H54 (cell line): ENCODE measurements around the gene SLC2A8.
A peak's percentile ranks its signal among the peaks of the same experiment; 100 is the strongest.

Experiments
- DNase-seq: peaks from one replicate; pipeline ENCODE4 v3.0.0; 2011; ENCODE audit warnings: low spot score, mixed read lengths; ENCODE audit not compliant: insufficient read length
- FAIRE-seq: peaks from 3 replicates; lab custom pipeline; 2011; peaks lifted over from hg19 to GRCh38; lab: Jason Lieb, UNC
- POLR2A ChIP-seq: IDR thresholded peaks from 2 replicates; pipeline ENCODE4 v1.6.1; 2011; ENCODE audit warnings: low read depth, mild to moderate bottlenecking, low read length

SLC2A8 gene

DNA sequence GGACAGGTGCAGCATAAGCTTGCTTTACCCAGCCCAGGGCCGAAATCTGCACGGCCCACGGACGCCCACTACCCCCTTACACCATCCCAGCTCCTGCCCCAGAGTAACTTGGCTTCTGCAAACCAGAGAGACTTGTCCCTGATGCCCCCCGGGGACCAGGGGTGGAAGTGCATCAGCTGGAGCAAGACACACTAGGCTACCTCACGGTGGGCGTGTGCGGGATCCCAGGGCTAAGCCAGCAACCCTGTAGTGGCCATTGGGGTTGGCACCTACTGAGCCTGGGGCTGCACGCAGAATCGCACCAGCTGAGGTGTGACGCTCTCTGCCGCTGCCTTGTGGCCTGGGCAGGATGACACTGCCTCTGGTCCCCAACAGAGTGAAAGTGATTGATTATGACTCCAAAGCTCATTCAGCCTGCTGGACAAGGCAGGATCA is 21.1 kb downstream of the SLC2A8 start:
- FAIRE-seq (no peak), DNase-seq (peak; percentile 79)
- no peak for TF ChIP-seq POLR2A

DNA sequence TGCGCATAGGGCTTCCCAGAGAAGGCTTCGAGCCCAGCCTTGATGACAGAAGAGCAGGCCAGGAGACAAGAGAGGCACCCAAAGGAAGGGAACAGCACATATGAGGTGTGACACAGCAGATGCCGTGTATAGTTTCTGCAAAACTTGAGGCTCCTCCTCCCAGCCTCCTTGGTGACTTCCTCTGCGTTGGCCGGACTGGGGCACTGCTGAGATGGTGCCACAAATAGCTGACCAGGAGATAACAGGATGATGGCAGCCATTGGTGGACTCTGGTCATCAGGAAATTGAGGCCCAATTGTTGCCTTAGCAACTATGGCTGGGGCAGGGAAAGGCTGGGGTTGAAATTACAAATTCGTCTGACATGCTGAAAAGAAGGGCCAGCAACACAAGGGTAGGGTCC is 22.4 kb downstream of the SLC2A8 start:
- FAIRE-seq (no peak), DNase-seq (no peak)
- no peak for TF ChIP-seq POLR2A

DNA sequence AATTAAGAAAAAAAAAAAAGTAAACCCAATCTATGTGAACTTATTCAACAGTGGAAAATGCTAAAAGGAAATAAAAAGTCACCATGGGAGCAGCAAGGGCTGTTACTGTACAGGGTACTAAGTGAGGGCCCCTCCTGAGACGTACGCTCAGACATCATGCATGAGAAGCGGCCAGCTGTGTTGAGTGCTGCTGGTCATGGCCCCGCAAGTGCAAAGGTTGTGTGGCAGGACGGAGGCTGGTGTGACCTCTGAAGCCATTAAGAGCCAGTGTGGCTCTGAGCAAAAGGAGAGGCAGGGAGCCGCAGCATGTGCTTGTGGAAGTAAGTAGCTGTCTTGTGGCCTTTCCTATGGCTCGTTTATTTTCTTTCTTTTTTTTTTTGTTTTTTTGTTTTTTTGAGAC is 24.1 kb downstream of the SLC2A8 start:
- DNase-seq (no peak), FAIRE-seq (no peak)
- TF ChIP-seq POLR2A, result no peak

DNA sequence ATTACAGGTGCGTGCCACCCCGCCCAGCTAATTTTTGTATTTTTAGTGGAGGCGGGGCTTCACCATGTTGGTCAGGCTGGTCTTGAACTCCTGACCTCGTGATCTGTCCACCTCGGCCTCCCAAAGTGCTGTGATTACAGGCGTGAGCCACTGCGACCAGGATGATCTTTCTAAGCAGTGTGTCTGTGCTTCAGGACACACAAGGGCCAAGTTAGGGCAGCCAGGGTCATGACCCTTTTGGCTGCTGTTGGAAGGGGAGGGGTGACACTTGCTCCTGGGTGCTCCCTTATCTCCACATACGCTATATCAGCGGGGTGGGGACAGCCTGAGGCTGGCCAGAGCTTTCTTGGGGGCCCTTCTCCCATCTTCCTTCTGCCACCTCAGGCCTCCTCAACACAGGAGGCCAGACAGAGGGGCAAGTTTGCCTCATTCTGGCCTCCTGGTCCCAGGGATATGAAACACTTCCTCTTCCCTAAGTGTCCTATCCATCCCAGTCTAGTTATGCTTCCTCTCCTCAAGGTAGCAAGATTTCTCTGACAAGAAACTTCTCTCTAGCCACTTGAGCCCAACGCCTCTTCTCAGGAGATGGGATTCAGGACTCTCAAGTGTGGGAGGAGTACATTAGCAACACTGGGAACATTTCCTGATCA is 25.3 kb downstream of the SLC2A8 start:
- no peak for TF ChIP-seq POLR2A
- DNase-seq (no peak), FAIRE-seq (no peak)

DNA sequence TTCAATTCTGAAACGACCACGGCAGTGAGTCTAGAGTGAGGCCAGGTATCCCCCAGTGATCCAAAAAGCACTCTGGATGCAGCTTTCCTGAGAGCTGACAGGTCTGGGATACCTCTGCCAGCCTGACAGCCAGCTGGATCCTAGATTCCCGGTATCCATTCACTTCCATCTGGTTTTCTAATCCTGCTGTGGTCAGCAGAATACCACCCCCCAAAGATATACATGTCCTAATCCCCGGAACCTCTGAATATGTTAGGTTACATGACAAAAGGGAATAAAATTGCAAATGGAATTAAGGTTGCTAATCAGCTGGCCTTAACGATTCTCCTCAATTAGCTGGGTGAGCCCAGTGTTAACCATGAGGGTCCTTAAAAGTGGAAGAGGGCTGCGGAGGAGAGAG is 25.8 kb downstream of the SLC2A8 start:
- no peak for FAIRE-seq
- DNase-seq, result no peak
- no peak for TF ChIP-seq POLR2A

DNA sequence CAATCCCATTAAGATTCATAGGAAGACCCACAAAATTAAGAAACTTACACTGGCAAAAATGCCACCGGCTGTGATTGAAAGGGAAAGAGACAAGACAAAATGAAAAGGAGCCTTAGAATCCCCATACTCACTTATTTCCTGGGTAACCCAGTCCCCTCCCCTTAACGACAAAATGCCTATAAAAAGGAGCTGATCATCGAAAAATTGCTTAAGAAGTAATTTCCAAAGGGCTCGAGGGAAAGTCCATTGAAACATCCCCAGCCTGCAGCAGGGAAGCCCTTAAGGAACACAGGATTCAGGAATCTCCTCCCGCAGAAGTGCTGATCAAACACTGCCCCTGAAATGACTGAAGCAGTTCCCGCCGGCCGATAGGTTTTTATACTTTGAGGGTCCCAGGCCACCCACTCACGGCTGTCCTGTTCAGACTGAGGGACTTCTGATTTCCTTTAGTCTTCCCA is 26.5 kb downstream of the SLC2A8 start:
- DNase-seq (peak; percentile 67), FAIRE-seq (no peak)

DNA sequence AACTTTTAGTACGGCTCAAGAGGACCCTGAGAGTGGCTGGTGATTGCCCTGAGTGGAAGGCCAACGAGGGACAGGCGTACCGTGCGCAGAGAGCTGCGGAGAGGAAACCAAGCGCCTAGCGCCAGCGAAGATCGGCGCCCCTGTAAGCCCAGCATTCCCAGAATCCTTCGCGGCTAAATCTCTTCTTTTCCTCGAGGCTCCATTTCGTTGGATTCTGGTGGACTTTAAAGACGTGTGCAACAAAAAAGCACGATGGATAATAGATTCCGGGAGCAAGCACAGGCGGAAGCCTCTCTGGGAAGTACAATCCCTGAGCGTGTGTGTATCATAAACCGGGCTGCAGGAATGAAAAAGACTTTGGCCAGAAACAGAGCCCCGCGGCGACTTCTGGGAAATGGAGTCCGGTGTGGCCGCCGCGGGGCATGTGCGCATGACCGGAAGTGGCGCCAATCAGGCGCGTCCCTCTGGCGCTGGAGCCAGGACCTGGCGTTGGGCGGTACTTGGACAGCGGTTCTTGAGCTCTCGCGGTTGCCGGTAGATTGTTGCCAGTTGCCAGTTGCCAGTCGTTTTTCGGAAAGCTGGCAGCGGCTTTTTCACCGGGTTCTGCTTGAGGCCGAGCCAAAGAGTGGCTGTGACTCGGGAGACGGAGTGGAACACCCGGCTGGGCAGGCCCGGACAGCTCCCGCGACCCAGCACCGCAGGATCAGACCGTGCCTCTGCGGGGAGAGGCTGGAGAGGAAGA is 27.1 kb downstream of the SLC2A8 start, which contains the start of gene ZNF79:
Gene ZNF79, plus strand, starts transcription at position 449 of the 742 bp plus-strand sequence. CDS start 406 bp downstream, outside the sequence.
- peak; percentile 99 for DNase-seq
- FAIRE-seq, result peak; percentile 86
- TF ChIP-seq POLR2A, result peak; percentile 90

More for the DNA sequence above, 26.5 kb downstream of the SLC2A8 start:
- TF ChIP-seq POLR2A, result no peak

DNA sequence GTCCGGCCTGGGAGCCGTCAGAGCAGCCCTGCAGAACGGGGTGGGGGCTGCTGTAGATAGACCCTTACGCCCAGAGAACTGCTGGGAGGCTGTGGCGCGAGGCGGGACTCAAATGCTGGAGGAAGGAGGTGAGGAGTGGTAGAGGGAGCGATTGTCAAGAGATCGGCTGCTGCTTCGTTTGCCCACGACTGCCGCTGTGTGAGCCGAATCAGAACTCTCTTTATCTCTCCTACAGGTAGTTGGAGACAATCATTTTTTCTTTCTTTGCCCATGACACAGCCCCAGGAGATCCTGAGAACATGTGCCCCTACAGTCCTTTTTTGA is 27.7 kb downstream of the SLC2A8 start:
- FAIRE-seq (no peak), DNase-seq (no peak)
- TF ChIP-seq POLR2A, result no peak

DNA sequence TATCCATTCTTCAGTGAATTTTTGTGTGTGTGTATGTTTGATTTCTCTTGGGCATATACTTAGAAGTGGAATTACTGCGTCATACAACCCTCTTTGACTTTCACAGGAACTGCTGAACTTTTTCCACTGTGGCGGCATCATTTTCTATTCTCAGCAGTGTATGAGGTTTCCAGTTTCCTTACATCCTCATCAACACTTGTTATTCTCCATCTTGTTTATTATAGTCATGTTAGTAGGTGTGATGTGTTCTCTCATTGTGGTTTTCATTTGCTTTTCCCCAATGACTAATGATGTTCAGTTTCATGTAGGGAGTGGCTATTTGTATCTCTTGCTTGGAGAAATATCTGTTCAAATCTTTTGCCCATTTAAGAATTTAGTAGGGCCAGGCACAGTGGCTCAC is 29.8 kb downstream of the SLC2A8 start:
- DNase-seq (no peak), FAIRE-seq (no peak)
- no peak for TF ChIP-seq POLR2A

DNA sequence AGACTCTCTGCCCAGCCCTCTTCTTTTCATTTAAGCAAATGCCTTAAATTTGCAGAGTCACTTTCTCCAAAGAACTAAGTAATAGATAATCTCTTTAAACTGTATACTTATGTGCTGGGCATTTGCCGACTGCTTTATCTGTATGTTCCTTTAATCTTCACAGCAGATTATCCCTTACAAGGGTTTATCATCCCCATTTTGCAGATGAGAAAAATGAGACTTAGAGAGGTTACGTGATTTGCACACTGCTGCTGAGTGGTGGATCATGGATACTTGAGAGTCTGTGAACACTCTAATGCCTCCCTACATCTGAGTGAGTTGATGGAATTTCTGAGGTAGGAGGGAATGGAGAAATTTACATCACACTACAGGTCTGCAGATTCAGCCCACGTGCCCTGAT is 31.4 kb downstream of the SLC2A8 start:
- no peak for TF ChIP-seq POLR2A
- no peak for DNase-seq
- no peak for FAIRE-seq

DNA sequence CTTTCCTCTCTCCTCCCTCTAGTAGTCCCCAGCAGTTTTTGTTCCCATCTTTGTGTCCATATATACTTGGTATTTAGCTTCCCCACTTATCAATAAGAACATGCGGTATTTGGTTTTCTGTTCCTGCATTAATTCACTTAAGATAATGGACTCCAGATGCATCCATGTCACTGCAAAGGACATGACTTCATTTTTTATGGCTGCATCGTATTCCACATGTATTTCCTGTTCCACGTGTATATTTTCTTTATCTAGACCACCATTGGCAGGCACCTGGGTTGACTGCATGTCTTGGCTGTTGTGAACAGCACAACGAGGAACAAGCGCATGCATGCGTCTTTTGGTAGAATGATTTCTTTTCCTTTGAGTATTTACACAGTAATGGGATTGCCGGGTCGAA is 33.4 kb downstream of the SLC2A8 start:
- TF ChIP-seq POLR2A, result no peak
- no peak for FAIRE-seq

DNA sequence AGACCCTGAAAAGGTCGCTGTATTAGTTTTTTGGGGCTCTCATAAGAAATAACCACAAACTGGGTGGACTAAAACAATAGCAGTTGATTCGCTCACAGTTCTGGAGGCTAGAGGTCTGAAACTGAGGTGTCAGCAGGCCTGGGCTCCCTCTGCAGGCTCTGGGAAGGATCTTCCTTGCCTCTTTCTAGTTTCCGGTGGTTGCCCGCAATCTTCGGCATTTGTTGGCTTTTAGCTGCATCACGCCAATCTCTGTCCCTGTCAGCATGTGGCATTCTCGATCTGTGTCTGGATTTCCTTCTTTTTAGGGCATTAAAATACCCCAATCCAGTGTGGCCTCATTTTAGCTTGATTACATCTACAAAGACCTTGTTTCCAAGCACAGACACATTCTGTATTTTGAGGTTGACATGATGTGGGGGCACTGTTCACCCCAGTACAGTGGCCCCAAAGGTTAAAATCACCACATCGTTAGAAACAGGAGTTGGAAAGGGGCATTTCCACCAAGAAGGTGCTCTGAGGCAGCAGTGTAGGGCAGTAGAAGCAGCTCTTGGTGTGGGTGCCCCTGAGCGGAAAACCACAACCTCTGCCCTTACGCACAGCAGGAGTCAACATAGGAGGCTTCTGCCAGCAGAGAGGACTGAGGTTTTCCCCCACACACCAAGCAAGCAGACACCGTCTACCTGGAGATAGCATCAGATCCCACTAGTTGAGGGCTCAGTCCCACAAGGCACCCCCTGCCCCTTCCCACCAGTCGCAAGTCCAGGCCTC is 40.7 kb downstream of the SLC2A8 start:
- DNase-seq (no peak), FAIRE-seq (no peak)
- TF ChIP-seq POLR2A, result no peak

More for the DNA sequence above, 33.4 kb downstream of the SLC2A8 start:
- DNase-seq, result no peak

DNA sequence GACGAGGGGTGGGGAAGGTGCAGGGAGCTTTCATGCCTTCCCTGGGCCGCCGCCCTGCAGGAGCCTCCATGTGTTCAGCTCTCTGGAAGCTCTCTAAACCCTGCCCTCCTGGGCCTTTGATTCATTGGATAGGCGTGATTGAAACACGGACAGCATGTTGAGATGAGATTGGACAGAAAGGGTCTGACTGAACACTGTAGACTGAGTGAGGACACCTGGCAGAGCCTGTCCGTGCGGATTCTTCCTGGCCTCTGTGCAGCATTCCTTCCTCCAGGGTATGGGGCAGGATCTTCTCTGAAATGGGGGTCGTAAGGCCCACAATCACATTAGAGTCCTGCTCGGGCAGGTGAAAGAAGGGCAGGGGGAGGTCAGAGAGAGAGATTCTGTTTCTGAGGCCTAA is 41.4 kb downstream of the SLC2A8 start:
- FAIRE-seq, result no peak
- no peak for DNase-seq
- TF ChIP-seq POLR2A, result no peak

DNA sequence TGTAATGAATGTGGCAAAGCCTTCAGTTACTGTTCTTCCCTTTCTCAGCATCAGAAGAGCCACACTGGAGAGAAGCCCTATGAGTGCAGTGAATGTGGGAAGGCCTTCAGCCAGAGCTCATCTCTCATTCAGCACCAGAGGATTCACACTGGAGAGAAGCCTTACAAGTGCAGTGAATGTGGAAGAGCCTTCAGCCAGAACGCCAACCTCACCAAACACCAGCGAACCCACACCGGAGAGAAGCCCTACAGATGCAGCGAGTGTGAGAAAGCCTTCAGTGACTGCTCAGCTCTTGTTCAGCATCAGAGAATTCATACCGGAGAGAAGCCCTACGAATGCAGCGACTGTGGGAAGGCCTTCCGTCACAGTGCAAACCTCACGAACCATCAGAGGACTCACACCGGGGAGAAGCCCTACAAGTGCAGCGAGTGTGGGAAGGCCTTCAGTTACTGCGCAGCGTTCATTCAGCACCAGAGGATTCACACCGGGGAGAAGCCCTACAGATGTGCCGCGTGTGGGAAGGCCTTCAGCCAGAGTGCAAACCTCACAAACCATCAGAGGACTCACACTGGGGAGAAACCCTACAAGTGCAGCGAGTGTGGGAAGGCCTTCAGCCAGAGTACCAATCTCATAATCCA is 47.4 kb downstream of the SLC2A8 start:
- TF ChIP-seq POLR2A, result no peak
- DNase-seq (no peak), FAIRE-seq (no peak)
